GM10266 (cell line): ENCODE measurements around the gene GLYATL1.

Experiments used
- DNase-seq: peaks from one replicate; pipeline ENCODE4 v3.0.0; 2012; ENCODE audit errors: extremely low spot score
- TF ChIP-seq, protein P1 (sequence below): IDR thresholded peaks from 2 replicates; pipeline ENCODE4 v1.5.1; 2012; ENCODE audit warnings: mild to moderate bottlenecking, low read depth; ENCODE audit not compliant: control insufficient read depth, insufficient read depth; ENCODE audit errors: missing control alignments

Gene GLYATL1

DNA sequence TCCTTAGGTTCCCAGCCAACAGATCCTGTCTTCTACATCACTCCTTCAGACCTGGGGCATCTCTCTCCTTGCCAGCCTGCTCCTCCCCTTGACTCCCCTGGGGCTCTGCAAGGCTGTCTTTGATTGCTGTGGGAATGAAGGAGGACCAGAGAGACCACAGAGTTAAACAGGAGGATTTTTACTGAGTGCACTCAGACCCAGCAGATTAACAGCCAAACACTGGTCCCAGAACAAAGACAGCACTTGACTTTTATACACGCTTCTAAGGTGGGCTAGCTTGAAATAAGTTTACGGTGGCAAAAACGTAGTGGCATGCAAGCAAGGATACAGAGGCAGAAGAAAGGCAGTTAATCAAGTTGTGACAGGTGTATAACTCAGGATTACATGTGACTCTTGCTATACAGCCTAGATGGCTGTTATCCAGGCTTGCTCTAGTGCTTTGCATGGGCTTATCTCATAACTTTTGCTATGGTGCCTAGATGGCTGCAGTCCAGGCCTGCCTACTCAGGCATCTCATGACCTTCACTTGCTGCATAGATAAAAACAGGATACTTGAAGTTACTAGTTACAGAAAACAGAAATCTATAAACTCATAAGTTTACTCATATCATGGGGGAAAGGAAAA lies 22.0 kb upstream of the GLYATL1 start:
- DNase-seq = no peak
- TF ChIP-seq, protein P1, sequence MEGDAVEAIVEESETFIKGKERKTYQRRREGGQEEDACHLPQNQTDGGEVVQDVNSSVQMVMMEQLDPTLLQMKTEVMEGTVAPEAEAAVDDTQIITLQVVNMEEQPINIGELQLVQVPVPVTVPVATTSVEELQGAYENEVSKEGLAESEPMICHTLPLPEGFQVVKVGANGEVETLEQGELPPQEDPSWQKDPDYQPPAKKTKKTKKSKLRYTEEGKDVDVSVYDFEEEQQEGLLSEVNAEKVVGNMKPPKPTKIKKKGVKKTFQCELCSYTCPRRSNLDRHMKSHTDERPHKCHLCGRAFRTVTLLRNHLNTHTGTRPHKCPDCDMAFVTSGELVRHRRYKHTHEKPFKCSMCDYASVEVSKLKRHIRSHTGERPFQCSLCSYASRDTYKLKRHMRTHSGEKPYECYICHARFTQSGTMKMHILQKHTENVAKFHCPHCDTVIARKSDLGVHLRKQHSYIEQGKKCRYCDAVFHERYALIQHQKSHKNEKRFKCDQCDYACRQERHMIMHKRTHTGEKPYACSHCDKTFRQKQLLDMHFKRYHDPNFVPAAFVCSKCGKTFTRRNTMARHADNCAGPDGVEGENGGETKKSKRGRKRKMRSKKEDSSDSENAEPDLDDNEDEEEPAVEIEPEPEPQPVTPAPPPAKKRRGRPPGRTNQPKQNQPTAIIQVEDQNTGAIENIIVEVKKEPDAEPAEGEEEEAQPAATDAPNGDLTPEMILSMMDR = no peak

DNA sequence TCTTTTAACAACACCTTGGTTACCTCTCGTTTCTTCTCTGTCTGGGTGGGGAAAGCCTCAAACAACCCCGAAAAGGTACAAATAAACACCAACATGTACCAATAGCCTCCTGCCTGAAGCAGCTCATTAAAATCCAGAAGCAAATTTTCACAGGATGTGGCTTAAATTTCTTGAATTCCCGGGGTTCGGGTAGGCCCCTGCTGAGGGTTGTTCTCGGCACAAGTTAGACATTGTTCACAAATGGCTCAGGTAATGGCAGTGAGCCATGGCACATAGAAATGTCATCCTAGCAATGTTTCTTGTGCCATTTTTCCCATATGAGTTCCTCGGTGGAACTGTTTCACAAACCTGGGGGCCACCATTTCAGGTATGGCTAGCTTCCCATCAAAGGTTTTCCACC lies 19.7 kb upstream of the GLYATL1 start:
- DNase-seq = no peak
- TF ChIP-seq, protein P1 = no peak

GRCh38 chr11:58919980-58920379 lies 19.3 kb upstream of the GLYATL1 start:
- TF ChIP-seq, protein P1 = no peak
- no peak for DNase-seq

DNA sequence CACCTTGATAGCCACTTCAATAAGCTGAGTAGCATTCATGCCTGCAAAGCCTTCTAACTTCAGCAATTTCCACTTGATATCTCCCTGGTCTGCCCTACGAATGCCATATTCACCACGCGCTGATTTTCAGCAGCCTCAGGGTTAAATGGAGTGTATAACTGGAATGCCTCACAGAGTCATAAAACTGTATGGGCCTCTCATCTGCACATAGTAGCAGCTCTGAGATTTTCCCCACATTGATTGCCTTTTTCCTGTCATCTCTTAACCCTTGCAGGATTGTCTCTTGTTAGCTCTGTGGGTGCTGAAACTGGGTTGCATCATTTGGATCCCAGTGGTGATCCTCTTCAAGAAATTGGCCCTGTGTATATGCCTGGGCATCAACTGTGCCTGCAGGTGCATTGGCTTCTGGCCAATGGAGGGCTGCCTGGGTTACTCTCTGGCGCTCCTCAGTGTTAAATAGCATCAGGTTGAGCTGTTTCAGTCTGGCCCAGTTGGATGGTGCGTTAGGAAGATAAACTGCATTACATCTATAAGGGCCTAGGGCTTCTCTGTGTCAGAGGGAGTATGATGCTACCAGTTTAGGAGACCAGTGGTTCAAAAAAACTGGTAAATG lies 17.4 kb upstream of the GLYATL1 start:
- no peak for DNase-seq
- TF ChIP-seq, protein P1 = no peak

GRCh38 chr11:58922479-58922878 lies 16.8 kb upstream of the GLYATL1 start:
- no peak for DNase-seq
- TF ChIP-seq, protein P1 = no peak

DNA sequence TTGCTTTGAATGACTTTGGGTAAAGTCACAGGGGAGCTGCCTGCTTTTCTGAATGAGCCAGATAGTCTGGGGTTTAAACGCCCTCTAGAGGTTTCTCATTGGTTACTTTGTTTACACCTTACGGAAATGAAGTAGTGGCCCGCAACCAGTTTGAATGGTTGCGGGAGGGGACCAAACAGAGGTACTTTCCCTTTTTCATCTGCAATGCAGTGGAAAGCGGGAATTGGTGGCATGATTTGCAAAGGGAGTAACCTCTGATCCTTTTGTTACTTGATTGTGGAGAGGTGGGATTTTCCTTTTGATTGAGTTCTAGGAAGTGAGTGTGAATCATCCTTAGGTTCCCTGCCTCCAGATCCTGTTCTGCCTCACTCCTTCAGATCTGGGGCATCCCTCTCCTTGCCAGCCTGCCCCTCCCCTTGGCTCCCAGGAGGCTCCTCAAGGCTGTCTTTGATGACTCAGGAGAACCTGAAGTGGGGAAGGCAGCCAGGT lies 15.9 kb upstream of the GLYATL1 start:
- TF ChIP-seq, protein P1 = peak; percentile 32
- DNase-seq = peak; percentile 44

- TF ChIP-seq, protein P1 = no peak
- DNase-seq = no peak
Measured at GRCh38 chr11:58924230-58924629, 15.1 kb upstream of the GLYATL1 start.
